ENCODE results near the gene LRBA.

GRCh38 chr4:150577796-150578195, 437.3 kb downstream of the LRBA start:
- TF ChIP-seq CTCF (IDR thresholded peaks at IDR 0.05) (no peak), POLR2A (IDR thresholded peaks at IDR 0.05) (no peak)

Data from ovary (tissue), 3 donors.